Uterus (tissue), 4 donors: ENCODE data around the gene NOMO2. TPM values are rescaled to one million over a fixed set of nuclear protein-coding genes. Genes with fewer than 3 reads are reported as not detected.
A peak's percentile ranks its signal among the peaks of the same experiment; 100 is the strongest.
"Not testable (repeated sequence)": the region's sequence is repeated elsewhere in the genome, so short reads cannot be mapped to it uniquely, and the experiment has no call there.

ENCODE experiments used
- DNase-seq, 2 donors: peaks; one replicate each; pipeline ENCODE4 v3.0.0-alpha.2; 2019 to 2020
- H3K27ac ChIP-seq, 2 donors: fragments of 200-600 bp; sonication (generic); 1 replicate in 1 of 2; 2 replicates in 1 of 2; pipeline ENCODE4 v1.5.1; 2016 to 2018
- H3K27me3 ChIP-seq, 2 donors: fragments of 200-600 bp; sonication (generic); one replicate each; pipeline ENCODE4 v1.5.1; 2018 to 2019; ENCODE audit warnings: control low read depth in 1 of 2
- H3K36me3 ChIP-seq, 2 donors: fragments of 200-600 bp; sonication (generic); one replicate each; pipeline ENCODE4 v1.5.1; 2019; ENCODE audit warnings: control low read depth in 1 of 2
- H3K4me1 ChIP-seq, 2 donors: fragments of 200-600 bp; sonication (generic); one replicate each; pipeline ENCODE4 v1.5.1; 2018 to 2019; ENCODE audit warnings: control low read depth in 1 of 2
- H3K4me3 ChIP-seq, 2 donors: fragments of 200-600 bp; sonication (generic); 1 replicate in 1 of 2; 2 replicates in 1 of 2; pipeline ENCODE4 v1.5.1; 2018 to 2019; ENCODE audit warnings: mild to moderate bottlenecking in 1 of 2
- H3K9me3 ChIP-seq, 2 donors: fragments of 200-600 bp; sonication (generic); one replicate each; pipeline ENCODE4 v1.5.1; 2019; ENCODE audit warnings: control low read depth in 1 of 2
- intact Hi-C: fragments of 100-400 bp; cut with DNase I; formaldehyde crosslinking; loops from one replicate; pipeline ENCODE4 v1.15.1; 2023; ENCODE audit warnings: low total_unique reads
- total RNA-seq, 4 donors: library from RNA; depleted of rRNA in 3 of 4; stranded (reverse); fragments of >200 nt in 3 of 4; gene quantifications; one replicate each; pipeline versions ENCODE4 v1.1.0 to v1.2.4, GENCODE V29; 2014 to 2023
- donor health status: DM: yes; HTN: yes; CAD: no.

The NOMO2 gene
- total RNA-seq, 4 donors from 2014 or later, result 58.2 to 84.8 (median 60.9) TPM

DNA sequence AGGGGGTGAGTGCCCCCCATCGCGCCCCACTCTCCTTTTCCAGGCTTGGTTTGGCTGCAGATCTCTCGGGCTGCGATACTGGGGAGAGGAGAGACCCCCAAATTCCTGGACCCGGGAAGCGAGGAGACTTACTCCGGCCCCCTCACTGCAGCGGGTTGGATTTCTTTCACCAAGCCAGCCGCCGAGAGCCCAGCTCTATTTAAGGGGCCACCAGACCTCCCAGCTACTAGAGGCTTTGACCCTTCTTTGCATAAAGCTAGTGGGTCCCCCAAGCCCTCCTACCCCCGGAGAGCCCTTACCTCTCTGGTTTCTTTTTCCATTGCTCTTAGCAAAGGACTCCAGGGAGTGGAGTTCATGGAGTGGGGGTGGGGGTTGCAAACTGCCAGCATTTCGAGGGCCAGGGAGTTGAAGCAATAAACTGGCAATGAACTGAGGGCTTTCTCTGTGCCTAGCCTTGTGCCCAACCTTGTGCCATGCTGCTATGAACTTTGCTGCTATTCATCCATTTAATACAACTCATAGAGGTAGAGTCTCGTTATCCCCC, 9.5 kb upstream of the NOMO2 start:
- H3K27me3 ChIP-seq, H3K9me3 ChIP-seq, DNase-seq, intact Hi-C loops, H3K4me1 ChIP-seq, H3K27ac ChIP-seq, H3K36me3 ChIP-seq: not testable (repeated sequence)
- peak overlapping the region in 1 of 2 donors; percentile 24 for H3K4me3 ChIP-seq

DNA sequence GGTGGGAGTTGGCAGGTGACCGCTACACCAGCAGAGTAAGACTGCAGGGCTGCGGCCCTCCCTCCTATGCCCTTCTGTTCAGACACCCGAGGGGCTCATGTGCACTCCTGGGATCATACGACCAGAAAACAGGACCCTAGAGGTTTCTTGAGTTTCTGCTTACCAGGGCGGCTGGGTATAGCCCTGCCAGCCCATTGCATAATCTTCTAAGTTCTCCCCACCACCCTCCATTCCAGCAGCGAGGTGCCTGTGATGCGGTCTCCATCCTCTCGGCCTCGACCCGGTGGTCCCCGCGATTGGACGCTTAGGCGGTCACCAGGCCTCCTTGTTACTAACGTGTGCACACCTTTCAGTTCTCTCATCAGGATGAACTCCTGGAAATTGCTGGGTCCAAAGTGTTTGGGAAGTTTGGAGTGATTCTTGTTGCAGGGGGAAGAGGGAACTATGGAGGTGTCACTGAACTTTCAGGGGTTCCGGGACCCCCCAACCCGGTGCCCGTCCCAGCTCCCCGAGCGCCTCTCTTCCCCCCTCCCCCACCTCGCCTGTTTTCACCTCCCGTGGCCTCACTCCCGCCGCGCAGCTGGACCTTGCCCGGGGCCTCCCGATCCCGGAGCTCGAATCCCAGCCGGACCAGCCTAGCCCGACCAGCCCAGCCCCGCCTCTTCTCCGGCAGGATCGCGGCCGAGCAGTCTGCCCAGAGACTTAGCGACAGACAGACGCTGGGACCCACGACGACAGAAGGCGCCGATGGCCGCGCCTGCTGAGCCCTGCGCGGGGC, 8.8 kb upstream of the NOMO2 start:
- intact Hi-C loops, H3K27ac ChIP-seq, H3K36me3 ChIP-seq, DNase-seq, H3K4me3 ChIP-seq, H3K27me3 ChIP-seq, H3K4me1 ChIP-seq, H3K9me3 ChIP-seq: not testable (repeated sequence)

DNA sequence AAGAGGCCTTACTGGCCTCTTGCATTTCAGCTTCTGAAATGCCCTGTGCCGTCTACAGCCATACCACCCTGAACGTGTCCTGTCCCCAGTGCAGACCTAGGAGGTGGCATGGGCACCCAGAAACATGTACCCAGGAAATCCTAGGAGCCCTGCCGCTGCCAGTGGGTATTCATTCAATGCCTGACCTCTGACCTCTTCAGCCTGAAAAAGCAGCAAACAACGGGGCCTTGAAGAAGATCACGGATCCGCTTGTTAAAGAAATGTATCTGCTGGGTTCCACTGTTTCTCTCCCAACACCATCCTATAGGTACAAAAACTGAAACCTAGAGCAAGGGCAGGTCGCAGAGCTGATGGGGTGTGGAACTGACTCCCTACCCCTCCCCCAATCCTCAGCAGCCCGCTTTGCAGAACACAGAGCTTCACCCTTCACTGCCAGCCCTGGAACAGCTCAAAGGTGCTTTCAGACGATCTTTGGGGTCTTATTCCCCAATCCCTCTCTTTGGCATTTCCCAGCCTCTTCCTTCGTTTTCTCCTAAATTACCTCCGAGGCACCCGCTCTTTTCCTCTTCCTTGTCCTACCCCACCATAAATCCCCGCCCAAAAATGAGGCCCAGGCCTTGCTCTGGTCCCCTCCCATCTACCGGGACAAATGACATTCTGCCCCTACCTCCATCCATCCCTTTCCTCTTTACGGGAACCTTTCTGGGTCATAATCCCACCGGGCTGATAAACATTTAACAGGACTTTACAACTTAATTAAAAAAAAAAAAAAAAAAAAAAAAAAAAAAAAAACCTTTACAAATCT, 1.3 kb downstream of the NOMO2 start:
- intact Hi-C loops, H3K4me1 ChIP-seq, H3K27me3 ChIP-seq, H3K36me3 ChIP-seq, H3K27ac ChIP-seq, DNase-seq, H3K9me3 ChIP-seq: not testable (repeated sequence)
- peak overlapping the region; percentile 33 to 65 for H3K4me3 ChIP-seq

DNA sequence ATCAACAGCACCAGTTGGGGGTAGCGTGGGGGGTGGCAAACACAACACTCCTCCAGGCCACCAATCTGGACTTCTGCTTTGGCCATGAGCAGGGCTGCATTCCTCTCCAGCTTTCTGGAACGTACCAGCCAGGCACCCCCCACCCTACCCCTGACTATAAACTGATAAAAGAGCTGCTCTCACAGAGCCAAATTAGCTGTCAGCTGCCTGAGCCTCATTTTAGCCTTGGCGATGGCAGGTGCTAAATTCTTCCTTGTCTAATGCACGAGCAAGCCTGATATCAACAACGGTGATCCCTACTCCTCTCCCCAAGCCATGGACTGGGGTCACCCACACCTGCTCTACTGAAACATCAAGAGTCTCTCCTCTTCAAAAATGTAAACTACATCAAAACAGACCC, 8.2 kb downstream of the NOMO2 start:
- H3K27me3 ChIP-seq, DNase-seq, H3K4me3 ChIP-seq, H3K36me3 ChIP-seq, H3K27ac ChIP-seq, intact Hi-C loops, H3K4me1 ChIP-seq, H3K9me3 ChIP-seq: not testable (repeated sequence)

DNA sequence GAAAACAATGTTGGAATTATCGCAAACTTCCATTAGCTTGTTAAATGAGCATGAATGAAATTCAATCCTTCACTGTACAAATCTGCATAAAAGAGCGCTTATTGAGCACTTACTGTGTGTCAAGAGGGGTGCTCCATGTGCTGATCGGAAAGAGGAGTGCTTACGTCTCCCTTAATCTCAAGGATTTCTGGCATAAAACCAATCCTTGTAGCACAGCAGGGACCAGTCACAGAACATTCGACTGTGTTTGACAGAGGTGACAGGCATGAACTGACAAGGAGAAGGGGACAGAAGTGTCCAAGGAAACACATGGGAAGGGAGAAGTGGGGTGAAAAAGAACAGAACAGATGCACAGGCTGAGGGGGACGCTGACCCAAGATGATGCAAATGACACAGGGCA, 14.5 kb downstream of the NOMO2 start:
- intact Hi-C loops, H3K4me1 ChIP-seq, H3K27me3 ChIP-seq, H3K27ac ChIP-seq, H3K9me3 ChIP-seq, DNase-seq, H3K36me3 ChIP-seq, H3K4me3 ChIP-seq: not testable (repeated sequence)

DNA sequence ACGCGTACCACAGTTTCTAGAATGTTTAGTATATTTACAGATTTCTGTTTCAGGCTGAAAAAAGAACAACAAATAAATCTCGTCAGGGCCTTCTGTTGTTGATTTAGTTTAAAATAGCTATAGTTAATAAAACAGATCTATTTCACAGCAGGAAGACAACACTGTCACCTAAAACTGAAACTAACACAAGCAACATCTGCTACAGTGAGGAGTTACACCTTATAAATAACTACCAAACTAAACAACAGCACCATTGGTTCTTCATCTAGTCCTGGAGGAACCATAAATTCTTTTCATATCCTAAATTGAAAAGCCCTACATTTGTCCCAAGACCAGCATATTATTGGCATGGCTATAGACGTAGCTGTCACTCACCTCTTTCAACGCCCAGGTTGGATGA, 15.0 kb downstream of the NOMO2 start:
- H3K9me3 ChIP-seq, DNase-seq, H3K4me3 ChIP-seq, H3K4me1 ChIP-seq, intact Hi-C loops, H3K27ac ChIP-seq, H3K27me3 ChIP-seq, H3K36me3 ChIP-seq: not testable (repeated sequence)

DNA sequence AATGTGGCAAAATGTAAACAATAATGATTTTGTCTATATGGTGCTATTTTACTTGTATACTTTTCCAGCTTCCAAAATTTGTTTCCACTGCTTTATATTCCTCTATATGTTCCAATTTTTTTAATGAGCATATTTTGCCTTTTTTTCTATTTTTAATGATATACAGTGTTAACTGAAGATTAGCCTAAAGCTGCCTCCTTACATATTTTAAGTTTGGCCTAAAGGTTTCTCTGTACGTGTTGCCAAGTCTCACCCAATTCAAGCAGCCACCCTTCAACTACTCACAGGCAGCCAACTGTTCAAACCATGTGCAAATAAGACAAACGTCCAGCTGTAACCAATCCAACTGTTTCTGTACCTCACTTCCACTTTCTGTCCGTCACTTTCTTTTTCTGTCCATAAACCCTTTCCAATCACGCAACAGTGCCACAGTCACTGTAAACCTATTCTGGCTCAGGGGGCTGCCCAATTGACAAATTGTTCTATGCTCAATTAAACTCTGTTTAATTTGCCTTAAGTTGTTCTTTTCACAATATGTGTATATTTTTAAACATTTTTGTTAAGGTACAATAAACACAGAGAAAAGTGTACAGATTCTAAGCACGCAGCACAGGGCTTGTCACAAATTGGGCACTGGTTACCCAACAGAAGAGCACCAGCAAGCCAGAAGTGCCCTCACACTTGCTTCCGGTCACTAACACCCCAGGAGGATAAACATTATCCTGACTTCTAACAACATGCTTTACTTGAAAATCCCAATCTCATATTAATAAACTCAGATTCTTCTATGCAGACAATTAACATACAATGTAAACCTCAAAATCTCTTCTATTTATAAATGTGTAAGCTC, 17.4 kb downstream of the NOMO2 start:
- DNase-seq, H3K9me3 ChIP-seq, intact Hi-C loops, H3K36me3 ChIP-seq, H3K4me1 ChIP-seq, H3K27me3 ChIP-seq, H3K27ac ChIP-seq, H3K4me3 ChIP-seq: not testable (repeated sequence)

DNA sequence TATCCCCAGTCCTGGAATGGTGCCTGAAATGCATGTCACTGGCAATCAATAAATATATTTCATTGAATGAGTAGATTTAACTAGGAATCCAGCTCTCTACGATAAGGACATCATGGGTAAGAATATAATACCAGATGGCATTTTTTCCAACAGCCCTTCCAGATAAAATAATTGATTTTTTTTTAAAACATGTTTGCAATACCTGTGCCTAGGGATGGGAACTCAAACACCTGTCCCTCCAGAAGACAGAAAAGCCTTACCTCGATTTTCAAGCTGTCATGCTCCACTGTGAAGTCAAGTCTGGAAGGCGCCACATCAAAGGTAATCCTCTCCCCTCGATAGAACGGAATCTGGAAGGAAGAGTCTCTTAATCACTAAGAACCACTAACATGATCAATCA, 20.0 kb downstream of the NOMO2 start:
- DNase-seq, H3K27ac ChIP-seq, H3K36me3 ChIP-seq, H3K27me3 ChIP-seq, H3K9me3 ChIP-seq, H3K4me3 ChIP-seq, intact Hi-C loops, H3K4me1 ChIP-seq: not testable (repeated sequence)

DNA sequence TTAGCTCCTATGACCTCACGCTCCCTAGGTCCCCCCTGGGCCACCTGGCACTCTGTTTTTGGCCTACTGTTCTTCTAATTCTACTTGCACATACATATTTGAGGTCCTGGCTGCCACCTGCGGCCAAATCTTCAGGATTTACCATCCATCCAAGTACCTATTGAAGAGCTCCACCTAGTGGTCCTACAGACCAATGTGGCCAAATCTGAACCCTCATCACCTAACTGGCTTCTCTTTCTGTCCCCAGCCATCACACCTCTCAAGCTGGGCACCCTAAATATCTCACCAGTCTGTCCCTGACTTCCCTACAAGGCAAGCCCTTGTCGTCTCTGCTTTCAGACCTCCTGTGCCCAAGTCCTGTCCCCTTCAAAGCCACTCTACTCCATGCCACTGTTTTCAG, 24.9 kb downstream of the NOMO2 start:
- H3K9me3 ChIP-seq, H3K36me3 ChIP-seq, H3K4me3 ChIP-seq, intact Hi-C loops, DNase-seq, H3K27ac ChIP-seq, H3K27me3 ChIP-seq, H3K4me1 ChIP-seq: not testable (repeated sequence)

DNA sequence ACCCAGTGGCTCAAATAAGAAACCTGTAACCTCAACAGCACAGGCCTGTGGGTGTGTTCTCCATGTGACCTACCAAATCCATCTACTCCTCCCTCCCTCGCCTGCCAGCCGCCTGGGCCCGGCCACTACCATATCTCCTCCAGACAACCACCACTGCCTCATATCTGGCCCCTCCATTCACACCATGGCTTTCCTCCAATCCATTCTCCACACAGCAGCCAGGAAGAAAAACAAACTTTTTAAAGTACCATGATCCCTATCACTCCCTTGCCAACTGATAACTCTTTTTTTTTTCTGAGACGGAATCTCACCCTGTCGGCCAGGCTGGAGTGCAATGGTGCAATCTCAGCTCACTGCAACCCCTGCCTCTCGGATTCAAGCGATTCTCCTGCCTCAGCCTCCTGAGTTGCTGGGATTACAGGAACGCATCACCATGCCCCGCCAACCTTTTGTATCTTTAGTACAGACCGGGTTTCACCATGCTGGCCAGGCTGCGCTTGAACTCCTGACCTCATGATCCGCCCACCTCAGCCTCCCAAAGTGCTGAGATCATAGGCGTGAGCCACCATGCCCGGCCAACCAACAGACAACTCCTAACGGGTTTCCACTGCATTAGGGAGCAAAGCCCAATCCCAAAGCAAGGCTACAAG, 26.3 kb downstream of the NOMO2 start:
- H3K4me3 ChIP-seq, DNase-seq, intact Hi-C loops, H3K4me1 ChIP-seq, H3K36me3 ChIP-seq, H3K9me3 ChIP-seq, H3K27ac ChIP-seq, H3K27me3 ChIP-seq: not testable (repeated sequence)

DNA sequence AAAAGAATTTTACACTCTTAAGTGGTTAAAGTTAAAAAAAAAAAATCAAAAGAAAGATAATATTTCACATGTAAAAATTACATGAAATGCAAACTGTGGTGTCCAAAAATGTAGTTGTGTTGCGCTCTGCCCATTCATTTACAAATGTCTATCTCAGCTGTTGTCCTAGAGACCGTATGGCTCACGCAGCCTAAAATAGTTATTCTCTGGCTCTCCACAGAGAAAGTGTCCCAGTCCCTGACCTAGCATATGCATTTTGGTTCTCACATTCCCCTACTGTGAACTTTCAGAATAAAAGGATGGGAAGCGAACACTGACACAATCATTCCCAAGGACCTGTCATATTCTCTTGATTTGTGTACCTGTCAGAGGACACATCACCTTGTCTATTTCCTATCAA, 27.6 kb downstream of the NOMO2 start:
- H3K4me3 ChIP-seq, intact Hi-C loops, DNase-seq, H3K4me1 ChIP-seq, H3K27me3 ChIP-seq, H3K27ac ChIP-seq, H3K36me3 ChIP-seq, H3K9me3 ChIP-seq: not testable (repeated sequence)

DNA sequence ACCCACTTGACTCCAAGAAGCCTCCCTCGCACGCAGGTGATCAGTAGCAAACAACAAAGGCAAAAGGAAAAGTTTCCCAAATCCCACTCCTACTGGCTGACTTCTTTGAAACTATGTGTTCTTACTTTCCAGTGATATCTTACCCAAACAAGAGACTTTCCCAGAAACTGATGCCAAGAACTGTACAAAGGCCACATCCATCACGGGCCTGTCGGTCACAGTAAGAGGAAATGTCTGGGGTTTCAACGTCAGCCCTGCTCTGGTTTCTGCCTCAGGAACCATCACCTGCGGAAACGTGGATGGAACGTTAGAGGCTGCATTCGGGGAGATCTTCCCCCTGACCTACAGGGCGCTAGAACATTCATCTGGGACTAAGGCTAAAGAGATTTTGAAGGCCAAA, 30.6 kb downstream of the NOMO2 start:
- DNase-seq, H3K27me3 ChIP-seq, intact Hi-C loops, H3K4me3 ChIP-seq, H3K36me3 ChIP-seq, H3K4me1 ChIP-seq, H3K9me3 ChIP-seq, H3K27ac ChIP-seq: not testable (repeated sequence)
